MM.1S (cell line): ENCODE results near the gene METTL22.

ENCODE experiments used
- DNase-seq: peaks from one replicate; pipeline ENCODE4 v3.0.0-alpha.2; 2015
- H2AFZ ChIP-seq: fragments of 300-600 bp; sonication (generic); 2 replicates; pipeline ENCODE4 v1.6.0; 2016; ENCODE audit warnings: antibody characterized with exemption, low read length
- H3F3A ChIP-seq: fragments of 300-600 bp; sonication (generic); 2 replicates; pipeline ENCODE4 v1.6.1; 2016; ENCODE audit warnings: mild to moderate bottlenecking, antibody characterized with exemption, low read length, moderate library complexity, mixed read lengths; ENCODE audit not compliant: insufficient read depth
- H3K27ac ChIP-seq: fragments of 300-600 bp; sonication (generic); 2 replicates; pipeline ENCODE4 v1.5.1; 2016; ENCODE audit warnings: mild to moderate bottlenecking, low read length
- H3K27me3 ChIP-seq: fragments of 300-600 bp; sonication (generic); replicated peaks from 2 replicates; pipeline ENCODE4 v1.6.0; 2016; ENCODE audit warnings: low read length; ENCODE audit not compliant: insufficient read depth
- H3K36me3 ChIP-seq: fragments of 300-600 bp; sonication (generic); replicated peaks from 2 replicates; pipeline ENCODE4 v1.6.1; 2016; ENCODE audit warnings: mild to moderate bottlenecking, low read length, mixed read lengths; ENCODE audit not compliant: insufficient read depth
- H3K4me1 ChIP-seq: fragments of 300-600 bp; sonication (generic); 2 replicates; pipeline ENCODE4 v1.6.1; 2016; ENCODE audit warnings: low read length, mixed read lengths
- H3K4me2 ChIP-seq: fragments of 300-600 bp; sonication (generic); 2 replicates; pipeline ENCODE4 v1.6.0; 2016; ENCODE audit warnings: low read depth, low read length
- H3K4me3 ChIP-seq: fragments of 300-600 bp; sonication (generic); 2 replicates; pipeline ENCODE4 v1.5.1; 2016; ENCODE audit warnings: low read length, mixed read lengths
- H3K79me2 ChIP-seq: fragments of 300-600 bp; sonication (generic); 2 replicates; pipeline ENCODE4 v1.6.1; 2016; ENCODE audit warnings: mixed run types, low read length, mixed read lengths
- H3K9ac ChIP-seq: fragments of 300-600 bp; sonication (generic); 2 replicates; pipeline ENCODE4 v1.6.1; 2016; ENCODE audit warnings: low read length, mixed read lengths
- H3K9me2 ChIP-seq: fragments of 300-600 bp; sonication (generic); replicated peaks from 2 replicates; pipeline ENCODE4 v1.6.1; 2016; ENCODE audit warnings: mild to moderate bottlenecking, low read length, mixed read lengths; ENCODE audit not compliant: insufficient read depth
- H3K9me3 ChIP-seq: fragments of 300-600 bp; sonication (generic); replicated peaks from 2 replicates; pipeline ENCODE4 v1.6.1; 2016; ENCODE audit warnings: mild to moderate bottlenecking, low read length, mixed read lengths; ENCODE audit not compliant: insufficient read depth
- H4K20me1 ChIP-seq: fragments of 300-600 bp; sonication (generic); 2 replicates; pipeline ENCODE4 v1.6.1; 2016; ENCODE audit warnings: mild to moderate bottlenecking, low read length, moderate library complexity, mixed read lengths; ENCODE audit not compliant: insufficient read depth
- EZH2 ChIP-seq: fragments of 300-600 bp; sonication (generic); optimal IDR thresholded peaks from 2 replicates; pipeline ENCODE3; 2017; ENCODE audit warnings: low read depth, mild to moderate bottlenecking, antibody characterized with exemption, low read length, mixed read lengths
- EZH2phosphoT487 ChIP-seq: fragments of 300-600 bp; sonication (generic); IDR thresholded peaks from 2 replicates; pipeline ENCODE4 v1.6.1; 2018; ENCODE audit warnings: antibody characterized with exemption, low read length
- TF ChIP-seq, protein P1 (sequence below): fragments of 300-600 bp; sonication (generic); IDR thresholded peaks from 2 replicates; pipeline ENCODE4 v1.5.1; 2016; ENCODE audit warnings: antibody characterized with exemption, low read length, mixed read lengths

The METTL22 gene

DNA sequence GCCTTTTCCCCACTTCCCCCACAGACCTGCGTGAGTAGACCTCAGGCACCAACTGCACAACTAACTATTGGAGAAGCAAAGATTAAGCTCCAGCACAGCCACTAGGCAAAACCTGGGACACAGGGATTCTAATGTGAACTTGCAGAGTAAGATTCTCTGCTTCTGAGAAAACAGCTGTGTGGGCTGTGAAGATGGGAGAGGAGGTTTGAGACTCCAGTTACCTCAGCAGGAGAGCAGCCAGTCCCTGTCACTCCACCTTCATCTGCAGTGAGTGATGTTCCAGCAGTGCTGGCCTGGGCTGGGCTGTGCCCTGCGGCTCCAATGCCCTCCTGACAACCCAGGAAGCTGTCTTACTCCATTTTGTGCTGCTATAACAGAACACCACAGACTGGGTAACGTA is 34.9 kb downstream of the METTL22 start:
- H2AFZ ChIP-seq, result no peak overlapping the region
- no peaks in the 10 kb centered on the region for H3K9me2 ChIP-seq
- DNase-seq, result no peak
- no peaks in the 10 kb centered on the region for H3K79me2 ChIP-seq
- H3K27me3 ChIP-seq, result no peaks in the 10 kb centered on the region
- no peaks in the 10 kb centered on the region for H3K36me3 ChIP-seq
- TF ChIP-seq, protein P1, sequence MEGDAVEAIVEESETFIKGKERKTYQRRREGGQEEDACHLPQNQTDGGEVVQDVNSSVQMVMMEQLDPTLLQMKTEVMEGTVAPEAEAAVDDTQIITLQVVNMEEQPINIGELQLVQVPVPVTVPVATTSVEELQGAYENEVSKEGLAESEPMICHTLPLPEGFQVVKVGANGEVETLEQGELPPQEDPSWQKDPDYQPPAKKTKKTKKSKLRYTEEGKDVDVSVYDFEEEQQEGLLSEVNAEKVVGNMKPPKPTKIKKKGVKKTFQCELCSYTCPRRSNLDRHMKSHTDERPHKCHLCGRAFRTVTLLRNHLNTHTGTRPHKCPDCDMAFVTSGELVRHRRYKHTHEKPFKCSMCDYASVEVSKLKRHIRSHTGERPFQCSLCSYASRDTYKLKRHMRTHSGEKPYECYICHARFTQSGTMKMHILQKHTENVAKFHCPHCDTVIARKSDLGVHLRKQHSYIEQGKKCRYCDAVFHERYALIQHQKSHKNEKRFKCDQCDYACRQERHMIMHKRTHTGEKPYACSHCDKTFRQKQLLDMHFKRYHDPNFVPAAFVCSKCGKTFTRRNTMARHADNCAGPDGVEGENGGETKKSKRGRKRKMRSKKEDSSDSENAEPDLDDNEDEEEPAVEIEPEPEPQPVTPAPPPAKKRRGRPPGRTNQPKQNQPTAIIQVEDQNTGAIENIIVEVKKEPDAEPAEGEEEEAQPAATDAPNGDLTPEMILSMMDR, result no peak
- no peak for TF ChIP-seq EZH2
- TF ChIP-seq EZH2phosphoT487, result no peak
- no peak overlapping the region for H3K4me2 ChIP-seq
- no peak overlapping the region for H3K27ac ChIP-seq
- no peak overlapping the region for H3K4me3 ChIP-seq
- no peaks in the 10 kb centered on the region for H3K4me1 ChIP-seq
- no peaks in the 10 kb centered on the region for H4K20me1 ChIP-seq
- H3K9me3 ChIP-seq, result no peaks in the 10 kb centered on the region
- H3K9ac ChIP-seq, result no peak overlapping the region
- no peaks in the 10 kb centered on the region for H3F3A ChIP-seq

- Histone ChIP-seq H3K79me2 (no peaks in the 10 kb centered on the region), H3K9ac (no peak overlapping the region), H3K36me3 (no peaks in the 10 kb centered on the region), H3K27me3 (no peaks in the 10 kb centered on the region), H4K20me1 (no peaks in the 10 kb centered on the region), H3K9me3 (no peaks in the 10 kb centered on the region), H3K4me1 (no peaks in the 10 kb centered on the region), H3K27ac (no peak overlapping the region), H2AFZ (no peak overlapping the region), H3K4me2 (no peak overlapping the region), H3K4me3 (no peak overlapping the region), H3F3A (no peaks in the 10 kb centered on the region), H3K9me2 (no peaks in the 10 kb centered on the region)
- no peak for TF ChIP-seq EZH2
- no peak for TF ChIP-seq EZH2phosphoT487
- TF ChIP-seq, protein P1, result peak; percentile 64
- peak; percentile 49 for DNase-seq
Observed at GRCh38 chr16:8660841-8661301, 39.4 kb downstream of the METTL22 start.

DNA sequence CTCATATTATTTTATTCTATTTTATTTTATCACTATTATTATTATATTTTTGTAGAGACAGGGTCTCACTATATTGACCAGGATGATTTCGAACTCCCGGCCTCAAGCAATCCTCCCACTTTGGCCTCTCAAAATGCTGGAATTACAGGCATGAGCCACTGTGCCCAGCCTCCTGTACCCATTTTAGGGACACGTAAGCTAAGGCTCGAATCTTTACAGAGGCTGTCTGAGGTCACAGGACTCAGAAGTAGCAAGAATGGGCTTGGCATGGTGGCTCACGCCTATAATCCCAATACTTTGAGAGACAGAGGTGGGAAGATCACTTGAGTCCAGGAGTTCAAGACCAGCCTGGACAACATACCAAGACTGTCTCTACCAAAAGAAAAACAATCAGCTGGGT is 40.2 kb downstream of the METTL22 start:
- DNase-seq, result no peak
- Histone ChIP-seq H3K79me2 (no peaks in the 10 kb centered on the region), H2AFZ (no peak overlapping the region), H3K4me3 (no peak overlapping the region), H3K9ac (no peak overlapping the region), H3K27me3 (no peaks in the 10 kb centered on the region), H4K20me1 (no peaks in the 10 kb centered on the region), H3K4me1 (no peaks in the 10 kb centered on the region), H3K9me2 (no peaks in the 10 kb centered on the region), H3F3A (no peaks in the 10 kb centered on the region), H3K9me3 (no peaks in the 10 kb centered on the region), H3K27ac (no peak overlapping the region), H3K4me2 (no peak overlapping the region), H3K36me3 (no peaks in the 10 kb centered on the region)
- TF ChIP-seq EZH2, result no peak
- TF ChIP-seq, protein P1, result no peak
- TF ChIP-seq EZH2phosphoT487, result no peak
